ENCODE data around the gene MAGEA9B. TPM values are rescaled to one million over a fixed set of nuclear protein-coding genes. Genes with fewer than 3 reads are reported as not detected.
"Not testable (repeated sequence)": the region's sequence is repeated elsewhere in the genome, so short reads cannot be mapped to it uniquely, and the experiment has no call there.

The MAGEA9B gene
- total RNA-seq, 2 experiments from 2014 or later: not detected

GRCh38 chrX:149555251-149555650 lies 32.0 kb downstream of the MAGEA9B start:
- H3K4me3 Mint-ChIP-seq; H3K27me3 Mint-ChIP-seq; DNase-seq; H3K36me3 Mint-ChIP-seq; H3K27ac Mint-ChIP-seq; POLR2A ChIA-PET; ATAC-seq (ENCODE audit: low read depth); H3K4me1 Mint-ChIP-seq; H3K9me3 Mint-ChIP-seq: not testable (repeated sequence)

DNA sequence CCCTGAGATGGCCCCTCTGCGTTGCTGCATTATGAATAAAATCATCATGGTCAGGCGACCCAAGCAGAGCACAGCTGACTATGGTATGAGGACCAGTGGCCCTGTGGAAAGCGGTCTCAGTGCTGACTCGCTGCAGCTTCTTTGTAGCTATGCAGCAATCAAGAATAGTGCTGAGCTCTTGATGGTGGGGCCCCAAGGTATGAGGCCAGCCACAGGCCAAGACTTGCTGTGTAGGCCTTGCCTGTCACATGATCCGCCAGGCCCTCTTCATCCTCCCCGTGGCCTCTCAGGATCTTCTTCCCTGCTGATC lies 35.4 kb downstream of the MAGEA9B start:
- H3K36me3 Mint-ChIP-seq; H3K9me3 Mint-ChIP-seq; H3K27ac Mint-ChIP-seq; POLR2A ChIA-PET; H3K27me3 Mint-ChIP-seq; H3K4me1 Mint-ChIP-seq; DNase-seq; ATAC-seq (ENCODE audit: low read depth); H3K4me3 Mint-ChIP-seq: not testable (repeated sequence)

- not testable (repeated sequence) for H3K27ac Mint-ChIP-seq, H3K4me1 Mint-ChIP-seq, H3K36me3 Mint-ChIP-seq
Observed at GRCh38 chrX:149551245-149551938, 35.9 kb downstream of the MAGEA9B start.

DNA sequence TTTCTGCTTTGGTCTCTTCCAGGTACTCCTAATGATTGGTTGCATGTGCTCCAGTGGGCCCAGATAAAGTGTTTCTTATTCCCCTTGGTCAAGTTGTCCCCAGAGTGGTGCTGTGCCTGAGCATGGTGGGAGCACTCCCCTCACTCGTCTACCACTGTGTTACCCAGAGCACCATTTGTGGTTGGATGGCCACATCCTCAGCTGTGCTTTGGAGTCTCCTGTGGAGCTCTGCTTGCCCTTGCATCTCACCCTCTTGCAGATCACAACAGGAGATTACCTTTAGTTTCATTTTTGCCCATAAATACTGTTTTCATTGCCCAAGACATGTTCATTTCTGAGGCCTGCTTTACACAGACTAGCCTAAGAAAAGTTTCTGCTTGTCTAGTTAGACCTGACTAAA lies 36.8 kb downstream of the MAGEA9B start:
- peak overlapping the region; percentile 74 for H3K27ac Mint-ChIP-seq
- H3K4me3 Mint-ChIP-seq, H3K36me3 Mint-ChIP-seq, H3K4me1 Mint-ChIP-seq, H3K9me3 Mint-ChIP-seq, H3K27me3 Mint-ChIP-seq, POLR2A ChIA-PET: not testable (repeated sequence)
- DNase-seq (peak; percentile 47), ATAC-seq (ENCODE audit: low read depth) (peak; percentile 92)

More at GRCh38 chrX:149551245-149551938, 35.9 kb downstream of the MAGEA9B start:
- ATAC-seq (ENCODE audit: low read depth); H3K4me3 Mint-ChIP-seq; POLR2A ChIA-PET; H3K9me3 Mint-ChIP-seq; H3K27me3 Mint-ChIP-seq; DNase-seq: not testable (repeated sequence)

DNA sequence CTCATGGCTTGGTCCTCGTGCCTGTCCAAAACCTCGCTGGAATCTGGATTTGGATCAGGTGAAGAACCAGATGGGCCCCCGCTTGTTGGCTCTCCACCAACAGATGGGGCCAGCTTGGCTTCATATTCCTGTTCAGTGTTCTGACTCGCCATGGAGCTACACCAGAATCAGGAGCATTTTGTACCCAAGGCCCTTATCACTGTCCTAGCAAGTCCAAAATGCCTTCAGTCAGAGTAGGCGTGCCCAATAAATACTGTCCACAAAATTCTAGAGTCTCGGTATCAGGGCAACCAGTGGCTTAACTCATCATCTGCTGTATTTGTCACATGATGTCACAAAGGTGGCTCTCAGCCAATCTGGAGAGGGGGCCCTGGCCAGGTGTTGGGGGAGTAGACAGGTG lies 37.6 kb downstream of the MAGEA9B start, which contains the start of gene HSFX3:
Gene HSFX3, minus strand, starts transcription at position 224 of the 400 bp plus-strand sequence. Its CDS starts 72 bp downstream, at position 152.
- H3K9me3 Mint-ChIP-seq; H3K4me3 Mint-ChIP-seq; ATAC-seq (ENCODE audit: low read depth); H3K36me3 Mint-ChIP-seq; H3K27me3 Mint-ChIP-seq; POLR2A ChIA-PET; DNase-seq; H3K4me1 Mint-ChIP-seq: not testable (repeated sequence)
- peak within 1 kb of the TSS; percentile 74 for H3K27ac Mint-ChIP-seq

- H3K36me3 Mint-ChIP-seq; H3K27ac Mint-ChIP-seq; DNase-seq; H3K9me3 Mint-ChIP-seq; ATAC-seq (ENCODE audit: low read depth); H3K4me3 Mint-ChIP-seq; POLR2A ChIA-PET; H3K27me3 Mint-ChIP-seq; H3K4me1 Mint-ChIP-seq: not testable (repeated sequence)
Observed at GRCh38 chrX:149547782-149548181, 39.5 kb downstream of the MAGEA9B start.

DNA sequence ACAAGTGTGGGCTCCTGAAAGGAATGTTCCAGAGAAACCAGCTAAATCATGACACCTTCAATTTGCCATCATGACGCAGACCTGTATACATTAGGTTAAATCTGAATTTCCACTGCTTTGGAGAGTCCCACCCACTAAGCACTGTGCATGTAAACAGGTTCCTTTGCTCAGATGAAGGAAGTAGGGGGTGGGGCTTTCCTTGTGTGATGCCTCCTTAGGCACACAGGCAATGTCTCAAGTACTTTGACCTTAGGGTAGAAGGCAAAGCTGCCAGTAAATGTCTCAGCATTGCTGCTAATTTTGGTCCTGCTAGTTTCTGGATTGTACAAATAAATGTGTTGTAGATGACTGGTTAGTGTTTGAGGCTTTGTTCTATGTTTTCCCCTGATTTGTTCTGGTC lies 40.3 kb downstream of the MAGEA9B start:
- H3K9me3 Mint-ChIP-seq; DNase-seq; H3K27me3 Mint-ChIP-seq; H3K4me1 Mint-ChIP-seq; H3K4me3 Mint-ChIP-seq; ATAC-seq (ENCODE audit: low read depth); H3K27ac Mint-ChIP-seq; POLR2A ChIA-PET; H3K36me3 Mint-ChIP-seq: not testable (repeated sequence)

DNA sequence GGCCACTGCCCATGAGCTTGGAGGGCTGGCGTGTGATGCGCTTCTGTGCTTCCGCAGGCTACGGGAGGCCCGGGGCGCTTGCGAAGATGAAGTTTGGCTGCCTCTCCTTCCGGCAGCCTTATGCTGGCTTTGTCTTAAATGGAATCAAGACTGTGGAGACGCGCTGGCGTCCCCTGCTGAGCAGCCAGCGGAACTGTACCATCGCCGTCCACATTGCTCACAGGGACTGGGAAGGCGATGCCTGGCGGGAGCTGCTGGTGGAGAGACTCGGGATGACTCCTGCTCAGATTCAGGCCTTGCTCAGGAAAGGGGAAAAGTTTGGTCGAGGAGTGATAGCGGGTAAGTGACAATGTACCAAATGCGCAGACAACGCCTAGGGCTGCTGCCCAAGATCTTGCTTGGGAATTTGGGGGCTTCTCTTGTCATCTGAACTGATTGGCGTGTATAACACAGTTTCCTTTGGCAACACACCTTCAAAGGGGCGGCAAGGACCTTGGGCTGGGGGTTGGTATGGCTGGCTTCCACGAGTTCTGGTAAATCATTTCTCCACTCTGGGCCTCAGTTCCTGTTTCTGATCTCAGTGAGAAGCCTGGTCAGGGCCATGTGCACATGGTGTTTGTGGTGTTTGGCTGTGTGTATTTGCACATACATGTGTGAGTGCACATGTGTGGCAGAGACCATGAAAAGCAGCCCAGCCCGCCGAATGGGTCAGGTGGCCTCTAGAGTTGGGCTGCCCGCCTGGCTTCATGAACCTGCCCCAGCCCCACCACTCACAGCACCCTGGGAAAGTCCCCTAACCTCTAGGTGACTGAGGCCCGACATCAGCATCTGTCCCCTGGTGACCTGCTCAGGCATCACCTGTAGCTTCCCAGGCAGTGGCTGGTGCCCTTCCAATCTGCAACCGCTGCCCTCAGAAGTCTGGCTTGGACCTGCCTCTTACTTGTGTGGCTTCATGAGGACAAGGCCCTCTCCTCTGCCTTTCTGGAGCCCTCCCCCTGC lies 41.4 kb downstream of the MAGEA9B start:
- H3K4me3 Mint-ChIP-seq; H3K27ac Mint-ChIP-seq; DNase-seq; H3K4me1 Mint-ChIP-seq; H3K36me3 Mint-ChIP-seq; H3K9me3 Mint-ChIP-seq; H3K27me3 Mint-ChIP-seq; ATAC-seq (ENCODE audit: low read depth); POLR2A ChIA-PET: not testable (repeated sequence)

- H3K4me3 Mint-ChIP-seq: peak overlapping the region; percentile 94
- ATAC-seq (ENCODE audit: low read depth): no peak
- peak overlapping the region; percentile 100 for H3K27ac Mint-ChIP-seq
- no peaks in the 10 kb centered on the region for H3K27me3 Mint-ChIP-seq
- no peaks in the 10 kb centered on the region for H3K9me3 Mint-ChIP-seq
- no peak for DNase-seq
- POLR2A ChIA-PET: interaction anchor here (3.1 to 3.2 kb wide), 2 partner anchors 30 to 37 kb away, joined by 12 to 22 read pairs; partner anchors contain the start of gene IDS
- H3K36me3 Mint-ChIP-seq: no peaks in the 10 kb centered on the region
- peaks cover 3% of the 10 kb centered on the region for H3K4me1 Mint-ChIP-seq
Observed at GRCh38 chrX:149541521-149542047, 45.7 kb downstream of the MAGEA9B start.

DNA sequence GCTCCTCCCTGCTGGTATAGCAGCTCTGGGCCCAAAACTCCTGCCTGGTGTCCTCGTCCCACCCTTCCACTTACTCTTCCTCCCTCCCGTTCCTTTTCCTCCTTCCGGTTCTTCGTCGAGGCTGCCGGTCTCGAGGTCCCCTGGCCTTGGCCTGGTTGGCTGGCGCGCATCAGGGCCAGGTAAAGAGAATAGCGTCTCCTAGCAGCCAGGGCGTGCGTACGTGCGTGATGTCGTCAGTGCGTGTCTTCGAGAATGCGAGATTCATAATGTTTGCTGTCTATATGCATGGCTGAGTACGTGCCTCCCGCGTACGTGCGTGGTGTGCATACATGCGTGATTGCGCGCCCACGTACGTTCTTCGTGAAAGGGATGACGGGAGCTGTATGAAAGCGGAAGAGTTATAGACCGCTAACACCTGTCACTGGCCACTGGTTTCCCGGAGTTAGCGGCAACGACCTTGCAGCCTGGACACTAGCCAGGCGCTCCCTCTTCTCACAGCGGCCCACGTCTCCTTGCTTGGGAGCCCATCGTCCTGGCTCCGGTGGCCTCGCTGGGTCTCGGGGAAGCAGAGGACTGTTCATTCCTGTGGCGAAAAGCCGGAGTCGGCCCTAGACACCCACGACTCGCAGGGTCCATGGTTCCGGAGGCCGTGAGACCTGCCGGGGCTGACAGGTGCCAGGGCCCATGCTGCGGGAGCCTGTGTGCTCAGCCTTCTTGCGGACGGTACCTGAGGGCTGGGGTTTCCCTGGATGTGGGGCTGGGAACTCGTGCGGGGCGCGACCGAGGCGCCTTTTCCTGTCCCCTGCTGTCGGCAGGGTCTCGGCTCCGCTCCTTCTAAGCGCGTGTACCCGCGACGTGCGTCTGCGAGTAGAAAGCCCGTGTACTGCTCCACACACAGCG lies 46.4 kb downstream of the MAGEA9B start, which contains the start of gene EOLA1:
Gene EOLA1, plus strand, starts transcription at position 392 of the 900 bp plus-strand sequence. CDS start 4,619 bp downstream, outside the sequence.
- H3K9me3 Mint-ChIP-seq: no peaks in the 10 kb centered on the region
- ATAC-seq (ENCODE audit: low read depth): peak; percentile 77
- POLR2A ChIA-PET: interaction anchor here (0.6 to 3.2 kb wide), 10 partner anchors 13 to 847 kb away, joined by 3 to 22 read pairs (median 4); partner anchors contain the start of genes EOLA2 and IDS

DNA sequence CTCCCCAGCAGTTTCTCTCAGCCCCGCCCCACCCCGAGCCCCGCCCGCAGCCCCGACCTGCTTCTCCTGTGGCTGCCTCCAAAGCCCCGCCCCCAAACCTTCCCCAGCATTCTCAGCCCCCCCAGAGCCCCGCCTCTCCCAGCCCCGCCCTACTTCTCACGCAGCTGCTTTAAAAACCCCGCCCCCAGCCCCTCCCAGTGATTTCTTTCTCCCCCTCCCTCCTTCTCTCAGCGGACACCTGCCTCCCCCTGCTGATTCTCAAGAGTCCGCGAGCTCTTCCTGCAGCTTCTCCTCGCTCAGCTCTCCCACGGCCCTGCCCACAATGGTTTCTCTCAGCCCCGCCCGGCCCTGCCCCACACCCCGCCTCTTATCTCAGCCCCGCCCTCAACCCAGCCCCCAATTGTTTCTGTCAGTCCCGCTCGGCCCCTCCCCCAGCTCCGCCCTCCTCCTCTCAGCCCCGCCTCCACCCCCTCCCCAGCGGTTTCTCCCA lies 47.1 kb downstream of the MAGEA9B start:
- DNase-seq: peak; percentile 82
- POLR2A ChIA-PET: interaction anchor here (0.6 to 3.2 kb wide), 12 partner anchors 12 to 846 kb away, joined by 3 to 22 read pairs (median 4); partner anchors contain the start of genes EOLA2 and IDS
- no peaks in the 10 kb centered on the region for H3K27me3 Mint-ChIP-seq
- H3K27ac Mint-ChIP-seq: peak overlapping the region; percentile 100
- peak overlapping the region; percentile 94 for H3K4me3 Mint-ChIP-seq
- H3K9me3 Mint-ChIP-seq: no peaks in the 10 kb centered on the region
- peaks cover 3% of the 10 kb centered on the region for H3K4me1 Mint-ChIP-seq
- ATAC-seq (ENCODE audit: low read depth): peak; percentile 31
- H3K36me3 Mint-ChIP-seq: no peaks in the 10 kb centered on the region

More for the DNA sequence above, 46.4 kb downstream of the MAGEA9B start, which contains the start of gene EOLA1:
- Mint-ChIP-seq H3K27me3 (no peaks in the 10 kb centered on the region), H3K27ac (peak within 1 kb of the TSS; percentile 100), H3K36me3 (no peaks in the 10 kb centered on the region), H3K4me1 (peaks cover 3% of the 10 kb centered on the region), H3K4me3 (peak within 1 kb of the TSS; percentile 94)
- peak; percentile 81 for DNase-seq

Data from activated naive CD8-positive, alpha-beta T cell treated with anti-CD3 and anti-CD28 coated beads, Interleukin-2, amount 10 ng/mL, durations not matched to agents 7 days and 5 days (primary cell).